B cell (primary cell): ENCODE results near the gene MSH3.

Experiments used
- CTCF ChIP-seq: fragments of 200-600 bp; IDR thresholded peaks from one replicate; pipeline ENCODE4 v1.8.0; 2022; ENCODE audit warnings: antibody characterized with exemption, mild to moderate bottlenecking
- EZH2 ChIP-seq: IDR thresholded peaks from 2 replicates; pipeline ENCODE4 v1.6.1; 2012; ENCODE audit warnings: borderline replicate concordance, low read depth, mild to moderate bottlenecking, moderate library complexity, low read length; ENCODE audit not compliant: insufficient read depth, poor library complexity, severe bottlenecking

DNA sequence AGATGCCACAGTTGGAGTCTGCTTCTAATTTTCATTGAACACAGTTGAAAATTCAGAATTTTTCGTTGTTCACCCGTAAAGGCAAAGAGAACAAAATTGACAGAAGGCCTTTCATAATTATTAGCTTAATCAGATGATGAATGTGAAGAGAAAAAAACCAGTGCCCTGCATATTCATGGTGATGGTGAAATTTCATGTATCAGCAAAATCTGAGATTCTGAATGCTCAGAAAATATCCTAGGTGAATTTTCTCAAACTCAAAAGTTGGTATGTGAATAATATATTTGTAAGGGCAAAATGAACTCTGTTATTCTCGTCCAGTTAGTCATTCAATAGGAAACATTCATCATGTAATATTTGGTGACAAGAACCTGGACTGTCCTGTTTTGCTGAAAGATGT is 136.2 kb downstream of the MSH3 start:
- TF ChIP-seq CTCF (no peak), EZH2 (no peak)
